Vagina (tissue), 2 donors: ENCODE results near the gene FRRS1. TPM values are rescaled to one million over a fixed set of nuclear protein-coding genes. Genes with fewer than 3 reads are reported as not detected.

Experiments
- DNase-seq, 2 donors: peaks; one replicate each; pipeline ENCODE4 v3.0.0-alpha.2; 2017; ENCODE audit errors: extremely low spot score in 2 of 2
- H3K27ac ChIP-seq: fragments of 200-600 bp; sonication (generic); one replicate; pipeline ENCODE4 v1.5.1; 2019
- H3K27me3 ChIP-seq: fragments of 200-600 bp; sonication (generic); one replicate; pipeline ENCODE4 v1.5.1; 2019
- H3K36me3 ChIP-seq, 2 donors: fragments of 200-600 bp; sonication (generic); one replicate each; pipeline ENCODE4 v1.5.1; 2017 to 2019
- H3K4me1 ChIP-seq: fragments of 200-600 bp; sonication (generic); one replicate; pipeline ENCODE4 v1.5.1; 2019
- H3K4me3 ChIP-seq, 2 donors: fragments of 200-600 bp; sonication (generic); 1 replicate in 1 of 2; 2 replicates in 1 of 2; pipeline ENCODE4 v1.5.1; 2016 to 2019
- H3K9me3 ChIP-seq: fragments of 200-600 bp; sonication (generic); one replicate; pipeline ENCODE4 v1.5.1; 2019
- POLR2A ChIP-seq, 2 donors: fragments of 450-650 bp; IDR thresholded peaks; one replicate each; pipeline ENCODE4 v1.6.1; 2017; ENCODE audit warnings: antibody characterized with exemption in 2 of 2, mild to moderate bottlenecking in 2 of 2, moderate library complexity in 2 of 2
- POLR2AphosphoS5 ChIP-seq, 2 donors: sonication (generic); formaldehyde crosslinking; IDR thresholded peaks; one replicate each; pipeline ENCODE4 v1.9.0; 2017; ENCODE audit warnings: antibody characterized with exemption in 2 of 2, mild to moderate bottlenecking in 2 of 2, low read depth in 1 of 2; ENCODE audit not compliant: insufficient read depth in 1 of 2
- intact Hi-C: fragments of 100-400 bp; cut with DNase I; formaldehyde crosslinking; loops from one replicate; pipeline ENCODE4 v1.15.1; 2023
- total RNA-seq: library from RNA; depleted of rRNA; stranded (reverse); fragments of >200 nt; gene quantifications from one replicate; pipeline ENCODE4 v1.2.3, GENCODE V29; 2016
- TF ChIP-seq, protein P1 (sequence below), 3 experiments: fragments of 450-650 bp in 2 of 3; fragments of 200-600 bp in 1 of 3; sonication (generic) in 1 of 3; IDR thresholded peaks; one replicate each; pipeline ENCODE4 v1.5.1; 2017 to 2019; ENCODE audit warnings: antibody characterized with exemption in 3 of 3, mild to moderate bottlenecking in 2 of 3, moderate library complexity in 2 of 3

FRRS1 gene
- total RNA-seq, 1 donor from 2014 or later = 22.1 TPM

DNA sequence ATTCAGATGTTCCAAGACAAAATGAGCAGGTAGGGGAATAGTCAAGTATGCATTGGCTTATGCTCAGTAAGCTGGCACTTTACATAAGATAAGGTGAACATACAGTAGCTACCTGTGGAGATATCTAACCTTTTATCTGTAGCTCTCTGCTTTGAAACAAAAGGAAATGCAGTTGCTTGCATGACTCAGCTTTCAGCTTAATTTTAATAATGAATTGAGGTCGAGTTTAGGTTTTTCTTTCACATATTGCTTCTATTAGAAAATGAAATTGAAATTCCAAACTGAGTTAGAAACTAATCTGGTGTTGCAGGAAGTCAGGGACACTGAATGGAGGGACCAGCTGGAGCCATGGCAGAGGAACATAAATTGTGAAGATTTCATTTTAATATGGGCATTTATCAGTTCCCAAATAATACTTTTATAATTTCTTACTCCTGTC is 8.3 kb downstream of the FRRS1 start:
- Histone ChIP-seq H3K27ac (peak overlapping the region; percentile 59), H3K4me1 (peaks cover 30% of the 10 kb centered on the region), H3K4me3 (no peak overlapping the region), H3K9me3 (no peaks in the 10 kb centered on the region), H3K27me3 (no peaks in the 10 kb centered on the region), H3K36me3 (no peaks in the 10 kb centered on the region)
- DNase-seq = no peak
- intact Hi-C loops = no loop called here
- TF ChIP-seq POLR2AphosphoS5 (IDR thresholded peaks at IDR 0.05; ENCODE audit: insufficient read depth in 1 of 2, low read depth in 1 of 2) (no peak), POLR2A (IDR thresholded peaks at IDR 0.05) (no peak)
- TF ChIP-seq, protein P1, sequence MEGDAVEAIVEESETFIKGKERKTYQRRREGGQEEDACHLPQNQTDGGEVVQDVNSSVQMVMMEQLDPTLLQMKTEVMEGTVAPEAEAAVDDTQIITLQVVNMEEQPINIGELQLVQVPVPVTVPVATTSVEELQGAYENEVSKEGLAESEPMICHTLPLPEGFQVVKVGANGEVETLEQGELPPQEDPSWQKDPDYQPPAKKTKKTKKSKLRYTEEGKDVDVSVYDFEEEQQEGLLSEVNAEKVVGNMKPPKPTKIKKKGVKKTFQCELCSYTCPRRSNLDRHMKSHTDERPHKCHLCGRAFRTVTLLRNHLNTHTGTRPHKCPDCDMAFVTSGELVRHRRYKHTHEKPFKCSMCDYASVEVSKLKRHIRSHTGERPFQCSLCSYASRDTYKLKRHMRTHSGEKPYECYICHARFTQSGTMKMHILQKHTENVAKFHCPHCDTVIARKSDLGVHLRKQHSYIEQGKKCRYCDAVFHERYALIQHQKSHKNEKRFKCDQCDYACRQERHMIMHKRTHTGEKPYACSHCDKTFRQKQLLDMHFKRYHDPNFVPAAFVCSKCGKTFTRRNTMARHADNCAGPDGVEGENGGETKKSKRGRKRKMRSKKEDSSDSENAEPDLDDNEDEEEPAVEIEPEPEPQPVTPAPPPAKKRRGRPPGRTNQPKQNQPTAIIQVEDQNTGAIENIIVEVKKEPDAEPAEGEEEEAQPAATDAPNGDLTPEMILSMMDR (IDR thresholded peaks at IDR 0.05) = no peak

- Histone ChIP-seq H3K4me3 (no peak overlapping the region), H3K27ac (peak overlapping the region; percentile 72), H3K36me3 (no peaks in the 10 kb centered on the region), H3K4me1 (peaks cover 26% of the 10 kb centered on the region), H3K27me3 (no peaks in the 10 kb centered on the region), H3K9me3 (no peaks in the 10 kb centered on the region)
- intact Hi-C loops = no loop called here
- DNase-seq = no peak
- no peak for TF ChIP-seq POLR2A (IDR thresholded peaks at IDR 0.05)
- peak in 1 of 2 donors; percentile 68 for TF ChIP-seq POLR2AphosphoS5 (IDR thresholded peaks at IDR 0.05; ENCODE audit: insufficient read depth in 1 of 2, low read depth in 1 of 2)
- TF ChIP-seq, protein P1 (IDR thresholded peaks at IDR 0.05) = no peak
These were observed 9.8 kb downstream of the FRRS1 start for GRCh38 chr1:99756598-99756997.

DNA sequence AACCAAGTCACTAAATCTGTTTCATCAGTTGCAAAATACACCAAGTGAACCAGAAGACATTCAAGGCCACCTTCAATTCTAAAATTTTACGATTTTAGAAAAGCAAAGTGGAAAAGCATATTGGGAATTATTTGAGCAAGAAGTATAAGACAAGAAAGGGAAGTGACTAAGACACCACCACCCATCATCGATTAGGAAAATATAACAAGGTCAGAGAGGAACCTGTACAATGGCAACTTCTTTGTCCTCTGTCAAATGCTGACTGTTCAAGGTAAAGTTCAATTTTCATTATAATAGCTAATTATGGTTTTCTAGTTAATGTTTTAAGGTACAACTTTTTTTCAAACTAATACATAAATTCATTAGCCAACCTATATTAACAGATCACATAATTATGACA is 10.8 kb downstream of the FRRS1 start:
- Histone ChIP-seq H3K9me3 (no peaks in the 10 kb centered on the region), H3K4me3 (no peak overlapping the region), H3K27me3 (no peaks in the 10 kb centered on the region), H3K36me3 (no peaks in the 10 kb centered on the region), H3K4me1 (peaks cover 26% of the 10 kb centered on the region), H3K27ac (peak overlapping the region; percentile 72)
- TF ChIP-seq POLR2A (IDR thresholded peaks at IDR 0.05) (no peak), POLR2AphosphoS5 (IDR thresholded peaks at IDR 0.05; ENCODE audit: insufficient read depth in 1 of 2, low read depth in 1 of 2) (no peak)
- TF ChIP-seq, protein P1 (IDR thresholded peaks at IDR 0.05) = no peak
- intact Hi-C loops = no loop called here
- DNase-seq = no peak

DNA sequence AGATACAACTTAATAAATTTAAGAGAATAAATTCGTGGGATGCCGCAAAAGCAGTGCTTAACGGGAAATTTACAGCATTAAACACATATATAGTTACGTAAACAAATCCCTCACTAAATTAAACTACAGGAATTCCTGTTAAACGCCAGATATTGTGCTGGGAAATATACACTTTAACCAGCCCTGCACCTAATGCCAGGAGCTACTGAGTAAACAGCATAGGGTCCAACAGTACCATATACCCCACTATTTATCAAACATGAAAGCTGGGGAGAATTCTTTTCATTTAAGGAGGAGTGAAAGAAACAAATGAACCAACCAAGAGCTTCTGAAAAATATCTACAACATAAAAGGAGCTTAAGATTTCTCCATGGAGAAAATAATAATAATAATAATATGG is 11.7 kb downstream of the FRRS1 start:
- no peak for DNase-seq
- no peak for TF ChIP-seq POLR2AphosphoS5 (IDR thresholded peaks at IDR 0.05; ENCODE audit: insufficient read depth in 1 of 2, low read depth in 1 of 2)
- TF ChIP-seq POLR2A (IDR thresholded peaks at IDR 0.05) = no peak
- TF ChIP-seq, protein P1 (IDR thresholded peaks at IDR 0.05) = no peak
- intact Hi-C loops = no loop called here

DNA sequence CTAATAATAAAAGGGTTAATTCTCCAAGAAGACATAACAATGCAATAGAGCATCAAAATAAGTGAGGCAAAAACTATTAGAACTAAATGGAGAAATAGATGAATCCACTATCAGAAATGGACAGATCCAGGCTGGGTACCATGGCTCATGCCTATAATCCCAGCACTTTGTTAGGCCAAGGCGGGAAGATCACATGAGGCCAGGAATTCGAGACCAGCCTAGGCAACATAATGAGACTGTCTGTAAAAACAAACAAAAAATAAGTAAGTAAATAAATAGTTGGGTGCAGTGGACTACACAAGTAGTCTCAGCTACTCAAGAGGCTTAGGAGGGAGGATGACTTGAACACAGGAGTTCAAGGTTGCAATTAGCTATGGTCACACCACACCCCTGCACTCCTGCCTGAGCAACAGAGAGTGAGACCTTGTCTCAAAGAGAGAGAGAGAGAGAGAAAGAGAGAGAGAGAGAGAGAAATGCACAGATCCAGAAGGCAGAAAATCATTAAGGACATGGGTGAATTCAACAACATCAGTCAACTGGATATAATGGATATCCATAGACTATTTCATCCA is 12.3 kb downstream of the FRRS1 start:
- Histone ChIP-seq H3K36me3 (no peaks in the 10 kb centered on the region), H3K27ac (no peak overlapping the region), H3K4me3 (no peak overlapping the region), H3K9me3 (no peaks in the 10 kb centered on the region), H3K27me3 (no peaks in the 10 kb centered on the region), H3K4me1 (peaks cover 23% of the 10 kb centered on the region)
- intact Hi-C loops = no loop called here
- no peak for TF ChIP-seq POLR2AphosphoS5 (IDR thresholded peaks at IDR 0.05; ENCODE audit: insufficient read depth in 1 of 2, low read depth in 1 of 2)
- TF ChIP-seq POLR2A (IDR thresholded peaks at IDR 0.05) = no peak
- TF ChIP-seq, protein P1 (IDR thresholded peaks at IDR 0.05) = no peak
- DNase-seq = no peak

More for the DNA sequence above, 11.7 kb downstream of the FRRS1 start:
- H3K36me3 ChIP-seq = no peaks in the 10 kb centered on the region
- H3K27ac ChIP-seq = peak overlapping the region; percentile 72
- H3K4me3 ChIP-seq = no peak overlapping the region
- H3K27me3 ChIP-seq = no peaks in the 10 kb centered on the region
- peaks cover 26% of the 10 kb centered on the region for H3K4me1 ChIP-seq
- no peaks in the 10 kb centered on the region for H3K9me3 ChIP-seq
